ENCODE results near the gene FOXL1.

FOXL1 gene

DNA sequence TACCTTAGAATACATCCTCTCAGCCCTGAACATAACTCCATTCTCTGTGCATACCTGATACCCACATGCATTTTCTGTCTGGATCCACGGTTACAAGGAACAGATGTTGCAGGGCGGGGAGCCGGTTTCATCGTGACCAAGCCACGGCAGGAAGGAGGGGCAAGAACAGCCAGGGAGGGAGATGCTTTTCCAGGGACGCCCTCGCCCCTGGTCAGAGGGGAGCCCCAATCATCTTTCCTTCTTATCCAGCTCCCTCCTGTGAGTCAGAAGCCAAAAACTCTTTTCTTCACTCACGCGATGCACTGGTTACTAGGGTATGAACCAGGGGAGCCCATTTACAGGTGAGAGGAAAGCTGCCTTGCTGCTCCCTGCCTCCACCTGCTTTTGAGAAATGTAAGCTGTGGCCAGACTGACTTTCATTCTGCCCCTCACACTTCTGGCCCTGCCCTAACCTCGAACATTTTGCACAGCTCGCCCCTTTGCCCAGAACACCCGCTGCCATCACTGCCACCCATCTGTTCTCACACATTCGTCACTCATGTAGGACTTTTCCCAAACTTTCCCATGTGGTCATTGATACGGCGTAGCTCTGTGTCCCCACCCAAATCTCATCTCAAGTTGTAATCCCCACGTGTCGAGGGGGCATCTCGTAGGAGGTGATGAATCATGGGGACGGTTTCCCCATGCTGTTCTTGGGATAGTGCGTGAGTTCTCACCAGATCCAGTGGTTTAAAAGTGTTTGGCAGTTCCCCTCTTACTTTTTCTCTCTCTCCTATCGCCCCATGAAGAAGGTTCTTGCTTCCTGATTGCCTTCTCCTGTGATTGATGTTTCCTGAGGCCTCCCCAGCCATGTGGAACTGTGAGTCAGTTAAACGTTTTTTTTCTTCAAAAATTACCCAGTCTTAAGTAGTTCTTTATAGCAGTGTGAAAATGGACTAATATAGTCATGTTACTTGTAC is 20.5 kb downstream of the FOXL1 start:
- TF ChIP-seq, protein P1, sequence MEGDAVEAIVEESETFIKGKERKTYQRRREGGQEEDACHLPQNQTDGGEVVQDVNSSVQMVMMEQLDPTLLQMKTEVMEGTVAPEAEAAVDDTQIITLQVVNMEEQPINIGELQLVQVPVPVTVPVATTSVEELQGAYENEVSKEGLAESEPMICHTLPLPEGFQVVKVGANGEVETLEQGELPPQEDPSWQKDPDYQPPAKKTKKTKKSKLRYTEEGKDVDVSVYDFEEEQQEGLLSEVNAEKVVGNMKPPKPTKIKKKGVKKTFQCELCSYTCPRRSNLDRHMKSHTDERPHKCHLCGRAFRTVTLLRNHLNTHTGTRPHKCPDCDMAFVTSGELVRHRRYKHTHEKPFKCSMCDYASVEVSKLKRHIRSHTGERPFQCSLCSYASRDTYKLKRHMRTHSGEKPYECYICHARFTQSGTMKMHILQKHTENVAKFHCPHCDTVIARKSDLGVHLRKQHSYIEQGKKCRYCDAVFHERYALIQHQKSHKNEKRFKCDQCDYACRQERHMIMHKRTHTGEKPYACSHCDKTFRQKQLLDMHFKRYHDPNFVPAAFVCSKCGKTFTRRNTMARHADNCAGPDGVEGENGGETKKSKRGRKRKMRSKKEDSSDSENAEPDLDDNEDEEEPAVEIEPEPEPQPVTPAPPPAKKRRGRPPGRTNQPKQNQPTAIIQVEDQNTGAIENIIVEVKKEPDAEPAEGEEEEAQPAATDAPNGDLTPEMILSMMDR (IDR thresholded peaks at IDR 0.05; ENCODE audit: low read depth, low read length, missing control alignments), result no peak
- no peak for DNase-seq (ENCODE audit: low read depth)
- in situ Hi-C loops (cut with HindIII; ENCODE audit: low sequenced_read_pairs), result no loop called here
- no peak overlapping the region for H3K4me3 ChIP-seq (ENCODE audit: low read depth, low read length)

DNA sequence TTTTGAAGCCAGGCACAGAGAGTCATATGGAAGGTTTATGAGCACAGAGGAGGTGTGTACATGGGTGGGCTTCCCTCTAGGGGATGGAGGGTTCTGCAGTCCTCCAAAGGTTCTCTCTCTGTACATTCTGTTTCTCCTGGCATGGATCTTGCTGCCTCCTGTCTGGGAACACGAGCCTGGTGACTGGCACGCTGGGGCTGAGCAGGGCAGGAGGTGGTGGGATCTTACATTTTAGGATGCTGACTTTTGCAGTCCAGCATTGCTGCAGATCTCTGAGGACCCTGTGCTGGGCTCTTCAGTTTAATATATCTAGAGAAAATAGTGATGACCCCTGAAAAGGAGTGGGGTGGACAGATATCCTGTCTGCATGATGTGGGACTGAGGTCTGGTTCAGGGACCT is 23.0 kb downstream of the FOXL1 start:
- no peak overlapping the region for H3K4me3 ChIP-seq (ENCODE audit: low read depth, low read length)
- TF ChIP-seq, protein P1 (IDR thresholded peaks at IDR 0.05; ENCODE audit: low read depth, low read length, missing control alignments), result no peak
- in situ Hi-C loops (cut with HindIII; ENCODE audit: low sequenced_read_pairs), result no loop called here
- no peak for DNase-seq (ENCODE audit: low read depth)

DNA sequence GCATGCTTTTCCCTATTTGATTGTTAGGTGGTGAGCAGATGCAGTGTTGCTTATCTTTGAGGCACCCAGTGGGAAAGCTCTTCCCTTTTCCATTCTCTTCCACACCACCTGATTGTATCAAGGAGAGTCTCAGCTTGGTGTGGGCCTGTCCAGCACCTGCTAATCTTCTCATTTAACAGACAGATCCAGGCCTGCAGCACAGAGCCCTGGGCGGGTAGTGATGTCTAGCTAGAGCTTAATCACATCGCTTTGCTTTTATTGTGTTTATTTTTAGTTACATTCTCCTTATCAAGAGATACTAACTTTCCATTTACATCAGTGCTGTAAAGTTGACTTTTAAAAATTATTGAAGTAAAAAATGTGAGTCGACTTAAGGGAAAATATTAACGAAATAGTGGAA is 24.2 kb downstream of the FOXL1 start:
- in situ Hi-C loops (cut with HindIII; ENCODE audit: low sequenced_read_pairs), result no loop called here
- no peak overlapping the region for H3K4me3 ChIP-seq (ENCODE audit: low read depth, low read length)
- TF ChIP-seq, protein P1 (IDR thresholded peaks at IDR 0.05; ENCODE audit: low read depth, low read length, missing control alignments), result no peak
- no peak for DNase-seq (ENCODE audit: low read depth)

DNA sequence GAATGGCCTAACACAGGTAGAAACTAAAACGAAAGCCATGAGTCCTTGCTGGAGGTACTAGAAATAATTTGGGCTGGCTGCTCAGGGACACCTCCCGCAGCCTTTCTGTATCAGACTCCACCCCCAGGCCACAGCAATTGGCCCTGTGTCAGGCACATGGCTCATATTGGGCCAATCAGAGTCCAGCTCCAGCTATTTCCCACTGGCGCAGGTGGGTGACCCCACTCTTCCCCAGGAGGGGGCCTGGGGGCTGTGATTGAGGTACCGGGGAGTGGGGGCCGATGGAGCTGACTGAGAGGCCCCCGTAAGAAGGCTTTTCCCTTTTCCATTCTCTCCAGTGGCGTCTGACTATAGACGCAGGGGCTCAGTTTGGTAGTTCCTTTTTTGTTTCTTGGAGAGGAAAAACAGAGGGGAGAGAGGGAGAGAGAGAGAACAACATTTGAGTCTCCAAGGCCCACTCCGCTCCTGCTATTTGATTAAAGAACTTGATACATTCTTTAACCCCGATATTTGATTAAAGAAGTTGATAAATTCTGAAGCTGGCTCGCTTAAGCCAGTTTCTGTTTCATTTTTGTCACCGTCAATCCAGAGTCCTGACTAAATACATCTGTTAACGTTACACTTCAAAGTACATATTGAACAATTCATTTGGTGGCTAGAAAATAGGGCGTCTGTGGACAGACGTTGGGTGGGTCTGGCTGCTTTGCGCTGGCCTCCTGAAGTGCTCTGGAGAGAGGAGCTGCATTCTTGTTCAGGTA is 26.3 kb downstream of the FOXL1 start:
- DNase-seq (ENCODE audit: low read depth), result no peak
- in situ Hi-C loops (cut with HindIII; ENCODE audit: low sequenced_read_pairs), result no loop called here
- H3K4me3 ChIP-seq (ENCODE audit: low read depth, low read length), result no peak overlapping the region

DNA sequence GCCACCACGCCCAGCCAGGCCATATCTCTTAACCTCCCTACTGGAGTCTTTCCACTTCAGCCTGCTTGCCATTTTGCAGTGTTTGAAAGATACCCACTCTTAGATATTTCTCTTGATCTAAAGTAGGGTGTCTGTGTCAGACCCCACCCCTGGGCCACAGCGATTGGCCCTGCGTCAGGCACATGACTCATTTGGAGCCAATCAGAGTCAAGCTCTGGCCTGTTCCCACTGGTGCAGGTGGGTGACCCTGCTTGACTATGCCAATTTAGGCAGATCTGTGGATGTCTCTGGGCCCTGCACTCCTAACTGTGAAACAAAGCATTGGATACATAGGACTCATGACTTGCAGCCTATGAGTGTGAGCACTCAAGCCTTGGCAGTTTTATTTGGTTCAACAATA is 27.6 kb downstream of the FOXL1 start:
- in situ Hi-C loops (cut with HindIII; ENCODE audit: low sequenced_read_pairs), result no loop called here

More for the DNA sequence above, 26.3 kb downstream of the FOXL1 start:
- TF ChIP-seq, protein P1 (IDR thresholded peaks at IDR 0.05; ENCODE audit: low read depth, low read length, missing control alignments), result no peak

DNA sequence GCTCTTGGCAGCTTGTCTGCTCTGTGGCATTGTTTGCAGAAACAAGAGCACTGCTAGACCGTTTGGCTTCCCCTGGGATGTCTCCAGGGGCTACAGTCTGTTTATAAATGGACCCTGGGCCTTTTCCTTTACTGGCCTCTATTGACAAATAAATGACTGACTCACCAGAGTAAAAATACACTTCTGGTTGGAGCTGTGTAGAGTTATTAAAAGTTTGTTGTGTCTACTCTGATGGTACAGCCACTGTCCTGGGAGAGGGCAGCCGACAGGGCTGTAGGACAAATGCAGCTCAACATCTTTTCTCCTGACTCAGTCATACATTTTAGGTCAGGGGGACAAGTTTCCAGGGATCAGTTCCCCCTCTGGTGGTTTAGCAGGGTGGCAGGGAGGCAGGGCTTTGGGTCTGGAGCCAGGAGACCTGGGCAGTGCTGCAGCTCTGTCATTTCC is 30.0 kb downstream of the FOXL1 start:
- DNase-seq (ENCODE audit: low read depth), result no peak
- TF ChIP-seq, protein P1 (IDR thresholded peaks at IDR 0.05; ENCODE audit: low read depth, low read length, missing control alignments), result no peak
- H3K4me3 ChIP-seq (ENCODE audit: low read depth, low read length), result no peak overlapping the region
- in situ Hi-C loops (cut with HindIII; ENCODE audit: low sequenced_read_pairs), result no loop called here

More for the DNA sequence above, 27.6 kb downstream of the FOXL1 start:
- DNase-seq (ENCODE audit: low read depth), result no peak
- no peak overlapping the region for H3K4me3 ChIP-seq (ENCODE audit: low read depth, low read length)
- TF ChIP-seq, protein P1 (IDR thresholded peaks at IDR 0.05; ENCODE audit: low read depth, low read length, missing control alignments), result no peak

Data from astrocyte of the cerebellum (primary cell).